Glomerular visceral epithelial cell (primary cell): ENCODE data around the gene ACSF2.

Experiments used
- DNase-seq: peaks from one replicate; pipeline ENCODE4 v3.0.0-alpha.2; 2016; ENCODE audit errors: extremely low spot score

The ACSF2 gene

GRCh38 chr17:50499721-50500120 is 73.7 kb downstream of the ACSF2 start:
- DNase-seq: no peak

- DNase-seq: peak; percentile 27
Measured at GRCh38 chr17:50501054-50501453, 75.0 kb downstream of the ACSF2 start.

GRCh38 chr17:50502301-50502990 is 76.4 kb downstream of the ACSF2 start:
- no peak for DNase-seq

- no peak for DNase-seq
Measured at GRCh38 chr17:50505591-50506130, 79.6 kb downstream of the ACSF2 start.

DNA sequence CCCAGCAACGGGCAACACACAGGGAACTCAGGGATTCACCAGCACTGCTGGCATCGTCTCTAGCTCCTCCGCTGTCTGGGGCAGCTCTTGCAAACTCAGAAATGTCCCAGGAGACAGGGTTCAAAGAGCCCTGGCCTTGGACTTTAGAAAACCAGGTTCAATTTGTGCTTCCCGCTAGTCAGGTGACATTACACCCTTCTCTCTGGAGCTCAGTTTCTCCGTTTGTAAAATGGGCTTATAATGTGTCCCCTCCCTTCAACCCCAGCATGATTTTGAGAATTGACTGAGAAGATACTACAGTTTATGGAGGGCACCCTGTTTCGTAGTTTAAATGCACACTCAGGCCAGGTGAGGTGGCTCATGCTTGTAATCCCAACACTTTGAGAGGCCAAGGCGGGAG is 80.3 kb downstream of the ACSF2 start:
- DNase-seq: no peak

GRCh38 chr17:50507871-50508572 is 82.0 kb downstream of the ACSF2 start, which contains the start of gene MYCBPAP:
TSS of gene MYCBPAP (plus strand) at chr17:50508439. CDS start at chr17:50508675, 236 bp downstream.
- DNase-seq: no peak

- no peak for DNase-seq
Measured at GRCh38 chr17:50508573-50509460, 82.8 kb downstream of the ACSF2 start.

- DNase-seq: no peak
Measured at GRCh38 chr17:50511058-50511457, 85.0 kb downstream of the ACSF2 start.

- DNase-seq: no peak
Measured at GRCh38 chr17:50513495-50513894, 87.5 kb downstream of the ACSF2 start.

GRCh38 chr17:50514388-50514787 is 88.4 kb downstream of the ACSF2 start:
- no peak for DNase-seq

DNA sequence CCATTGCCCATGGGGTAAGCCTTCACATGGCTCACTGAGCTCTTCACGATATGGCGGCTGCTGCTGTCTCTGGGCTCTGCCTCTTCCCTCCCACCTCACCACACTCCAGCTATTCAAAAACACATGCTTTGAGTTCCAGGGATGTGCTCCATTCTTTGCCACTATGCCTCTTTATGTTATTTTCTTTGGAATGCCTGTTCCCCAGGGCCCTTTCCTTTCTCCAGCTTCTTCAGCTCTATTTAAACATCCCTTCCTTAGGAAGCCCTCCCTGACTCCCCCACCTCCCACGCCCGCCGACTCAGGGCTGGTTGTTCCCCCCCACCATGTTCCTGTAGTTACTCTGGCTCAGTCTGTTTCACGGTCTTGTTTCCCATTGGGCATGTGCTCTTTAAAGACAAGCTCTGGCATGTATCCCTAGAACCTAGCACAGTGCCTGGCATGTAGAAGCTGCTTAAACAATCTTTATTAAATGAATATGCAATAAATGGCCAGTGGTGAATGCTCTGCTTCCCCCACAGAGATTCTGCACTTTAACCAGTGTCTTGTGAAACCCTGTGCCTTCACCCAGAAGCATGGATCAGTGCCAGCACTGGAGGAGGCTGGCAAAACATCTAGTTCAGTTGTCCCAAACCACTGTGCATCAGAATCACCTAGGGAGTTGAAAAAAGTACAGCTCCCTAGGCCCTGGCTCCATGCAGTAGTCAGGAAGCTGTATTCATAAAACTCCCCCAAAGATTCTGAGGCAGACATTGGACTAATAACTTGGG is 89.1 kb downstream of the ACSF2 start:
- DNase-seq: peak; percentile 53

GRCh38 chr17:50517011-50517410 is 91.0 kb downstream of the ACSF2 start:
- no peak for DNase-seq

GRCh38 chr17:50517504-50518383 is 91.7 kb downstream of the ACSF2 start:
- DNase-seq: no peak

- DNase-seq: no peak
Measured at GRCh38 chr17:50518384-50519023, 92.5 kb downstream of the ACSF2 start.

DNA sequence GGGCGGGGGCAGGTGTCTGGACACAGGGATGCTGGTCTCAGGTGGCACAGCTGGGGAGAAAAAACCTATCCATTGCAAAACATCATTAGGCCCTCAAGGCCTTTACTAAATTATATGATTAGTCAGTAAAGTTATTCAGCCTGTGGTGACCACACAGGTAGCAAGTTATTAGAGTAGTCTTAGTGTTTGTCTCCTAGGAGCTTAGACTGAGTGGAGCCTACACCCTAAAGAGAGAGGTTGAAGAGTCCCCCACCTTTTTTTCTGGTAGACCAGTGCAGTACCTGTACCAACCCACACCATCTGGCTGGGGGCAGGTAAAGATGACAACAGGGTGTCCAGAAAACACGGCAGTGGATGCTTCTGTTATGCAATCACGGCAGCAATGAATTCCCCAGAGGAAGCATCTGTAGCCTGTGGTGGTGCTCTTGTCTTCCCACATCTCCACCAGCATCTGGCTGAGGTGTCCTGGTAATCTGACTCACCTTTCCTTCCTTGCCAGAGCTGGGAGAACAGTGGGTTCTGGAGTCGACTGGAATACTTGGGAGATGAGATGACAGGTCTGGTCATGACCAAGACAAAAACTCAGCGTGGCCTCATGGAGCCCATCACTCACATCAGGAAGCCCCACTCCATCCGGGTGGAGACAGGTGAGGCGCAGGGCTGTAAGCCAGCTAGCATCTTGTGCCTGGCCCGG is 93.3 kb downstream of the ACSF2 start:
- DNase-seq: no peak

DNA sequence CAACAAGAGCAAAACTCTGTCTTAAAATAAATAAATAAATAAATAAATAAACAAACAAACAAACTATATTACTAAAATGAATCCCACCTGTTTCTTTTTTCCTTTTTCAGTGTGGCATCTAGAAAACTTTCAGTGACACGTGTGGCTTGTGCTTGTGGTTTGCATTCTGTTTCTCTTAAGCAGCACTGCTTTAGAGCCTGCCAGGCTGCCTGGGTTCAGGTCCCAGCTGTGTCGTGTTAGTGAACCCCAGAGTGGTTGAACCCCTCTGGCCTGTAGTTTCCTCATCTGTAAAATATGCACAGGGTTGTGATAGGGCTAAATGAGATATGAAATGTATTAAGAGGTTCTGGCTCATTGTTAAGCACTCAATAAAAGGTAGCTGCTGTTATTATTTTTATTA is 94.5 kb downstream of the ACSF2 start:
- no peak for DNase-seq

GRCh38 chr17:50521514-50521913 is 95.5 kb downstream of the ACSF2 start:
- no peak for DNase-seq

- no peak for DNase-seq
Measured at GRCh38 chr17:50522766-50523165, 96.7 kb downstream of the ACSF2 start.

- no peak for DNase-seq
Measured at GRCh38 chr17:50523208-50523607, 97.2 kb downstream of the ACSF2 start.
